SK-N-SH (cell line): Measurements from ENCODE around the gene UBE3B.

Source experiments
- SIN3A ChIP-seq: IDR thresholded peaks from 2 replicates; pipeline ENCODE4 v1.6.1; 2012; ENCODE audit warnings: low read depth, mild to moderate bottlenecking, low read length, moderate library complexity, borderline replicate concordance
- TF ChIP-seq, protein P1 (sequence below): fragments of 200-600 bp; sonication (generic); IDR thresholded peaks from 2 replicates; pipeline ENCODE4 v1.6.1; 2017; ENCODE audit warnings: antibody characterized with exemption, mild to moderate bottlenecking, moderate library complexity
- TF ChIP-seq, protein P2 (sequence below): IDR thresholded peaks from 2 replicates; pipeline ENCODE4 v1.6.1; 2012; ENCODE audit warnings: mild to moderate bottlenecking, low read depth, low read length, moderate library complexity

DNA sequence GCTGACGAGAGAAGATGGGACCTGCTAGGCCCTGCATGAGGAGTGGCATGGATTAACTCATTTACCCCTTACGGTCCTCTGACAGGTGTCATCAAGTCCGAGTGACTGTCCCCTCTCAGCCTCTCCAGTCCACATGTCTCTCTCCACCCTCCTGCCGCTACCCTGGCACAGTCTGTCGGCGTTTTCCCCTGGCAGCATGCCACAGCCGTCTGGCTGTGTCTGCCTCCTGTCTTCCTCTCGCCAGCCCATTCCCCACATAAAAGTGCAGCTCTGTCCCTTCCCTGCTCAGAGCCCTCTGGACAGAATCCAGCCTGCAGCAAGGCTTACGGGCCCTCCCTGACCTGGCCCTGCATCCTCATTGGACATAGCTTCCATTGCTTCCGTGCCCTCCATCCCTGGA, 45.6 kb downstream of the UBE3B start:
- TF ChIP-seq, protein P1, sequence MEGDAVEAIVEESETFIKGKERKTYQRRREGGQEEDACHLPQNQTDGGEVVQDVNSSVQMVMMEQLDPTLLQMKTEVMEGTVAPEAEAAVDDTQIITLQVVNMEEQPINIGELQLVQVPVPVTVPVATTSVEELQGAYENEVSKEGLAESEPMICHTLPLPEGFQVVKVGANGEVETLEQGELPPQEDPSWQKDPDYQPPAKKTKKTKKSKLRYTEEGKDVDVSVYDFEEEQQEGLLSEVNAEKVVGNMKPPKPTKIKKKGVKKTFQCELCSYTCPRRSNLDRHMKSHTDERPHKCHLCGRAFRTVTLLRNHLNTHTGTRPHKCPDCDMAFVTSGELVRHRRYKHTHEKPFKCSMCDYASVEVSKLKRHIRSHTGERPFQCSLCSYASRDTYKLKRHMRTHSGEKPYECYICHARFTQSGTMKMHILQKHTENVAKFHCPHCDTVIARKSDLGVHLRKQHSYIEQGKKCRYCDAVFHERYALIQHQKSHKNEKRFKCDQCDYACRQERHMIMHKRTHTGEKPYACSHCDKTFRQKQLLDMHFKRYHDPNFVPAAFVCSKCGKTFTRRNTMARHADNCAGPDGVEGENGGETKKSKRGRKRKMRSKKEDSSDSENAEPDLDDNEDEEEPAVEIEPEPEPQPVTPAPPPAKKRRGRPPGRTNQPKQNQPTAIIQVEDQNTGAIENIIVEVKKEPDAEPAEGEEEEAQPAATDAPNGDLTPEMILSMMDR: no peak
- no peak for TF ChIP-seq SIN3A
- TF ChIP-seq, protein P2, sequence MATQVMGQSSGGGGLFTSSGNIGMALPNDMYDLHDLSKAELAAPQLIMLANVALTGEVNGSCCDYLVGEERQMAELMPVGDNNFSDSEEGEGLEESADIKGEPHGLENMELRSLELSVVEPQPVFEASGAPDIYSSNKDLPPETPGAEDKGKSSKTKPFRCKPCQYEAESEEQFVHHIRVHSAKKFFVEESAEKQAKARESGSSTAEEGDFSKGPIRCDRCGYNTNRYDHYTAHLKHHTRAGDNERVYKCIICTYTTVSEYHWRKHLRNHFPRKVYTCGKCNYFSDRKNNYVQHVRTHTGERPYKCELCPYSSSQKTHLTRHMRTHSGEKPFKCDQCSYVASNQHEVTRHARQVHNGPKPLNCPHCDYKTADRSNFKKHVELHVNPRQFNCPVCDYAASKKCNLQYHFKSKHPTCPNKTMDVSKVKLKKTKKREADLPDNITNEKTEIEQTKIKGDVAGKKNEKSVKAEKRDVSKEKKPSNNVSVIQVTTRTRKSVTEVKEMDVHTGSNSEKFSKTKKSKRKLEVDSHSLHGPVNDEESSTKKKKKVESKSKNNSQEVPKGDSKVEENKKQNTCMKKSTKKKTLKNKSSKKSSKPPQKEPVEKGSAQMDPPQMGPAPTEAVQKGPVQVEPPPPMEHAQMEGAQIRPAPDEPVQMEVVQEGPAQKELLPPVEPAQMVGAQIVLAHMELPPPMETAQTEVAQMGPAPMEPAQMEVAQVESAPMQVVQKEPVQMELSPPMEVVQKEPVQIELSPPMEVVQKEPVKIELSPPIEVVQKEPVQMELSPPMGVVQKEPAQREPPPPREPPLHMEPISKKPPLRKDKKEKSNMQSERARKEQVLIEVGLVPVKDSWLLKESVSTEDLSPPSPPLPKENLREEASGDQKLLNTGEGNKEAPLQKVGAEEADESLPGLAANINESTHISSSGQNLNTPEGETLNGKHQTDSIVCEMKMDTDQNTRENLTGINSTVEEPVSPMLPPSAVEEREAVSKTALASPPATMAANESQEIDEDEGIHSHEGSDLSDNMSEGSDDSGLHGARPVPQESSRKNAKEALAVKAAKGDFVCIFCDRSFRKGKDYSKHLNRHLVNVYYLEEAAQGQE: no peak
